Stimulated activated CD8-positive, alpha-beta memory T cell treated with anti-CD3 and anti-CD28 coated beads, Interleukin-12 subunit alpha, Interleukin-12 subunit beta, amount 100 ng/mL, for 24 hours (primary cell): ENCODE measurements around the gene DUOXA1.

Experiments
- DNase-seq: peaks from one replicate; pipeline ENCODE4 v3.0.0-alpha.2; 2020; ENCODE audit errors: extremely low read depth

Gene DUOXA1

DNA sequence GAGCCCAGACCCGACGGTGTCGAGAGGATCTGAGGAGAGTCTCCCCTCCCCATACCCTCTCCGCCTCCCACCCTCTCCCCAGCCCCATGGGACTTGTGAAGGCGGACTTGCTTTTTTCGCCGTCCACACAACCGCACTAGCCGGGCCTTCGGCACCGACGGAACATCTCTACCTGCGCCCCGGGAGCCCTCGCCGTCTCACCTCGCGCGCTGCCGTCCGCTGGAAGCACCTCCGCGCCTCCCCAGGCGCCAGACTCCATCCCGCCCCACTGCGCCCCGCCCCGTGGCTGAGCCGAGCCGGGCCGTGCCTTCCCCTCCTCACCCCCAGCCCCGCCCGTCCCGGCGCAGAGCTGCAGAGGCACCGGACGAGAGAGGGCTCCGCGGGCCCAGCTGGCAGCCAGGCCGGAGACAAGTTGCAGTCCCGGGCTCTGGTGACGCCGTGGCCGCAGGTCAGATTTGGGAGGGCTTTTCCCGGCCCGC, at the start of gene DUOXA1, which contains the start of gene DUOX1:
Gene DUOXA1 (minus strand): TSS at position 229 of the 479 bp plus-strand sequence. CDS start 6,865 bp downstream, outside the sequence.
Gene DUOX1 (plus strand): TSS at position 344 of the 479 bp plus-strand sequence. CDS start 1,973 bp downstream, outside the sequence.
- no peak for DNase-seq

GRCh38 chr15:45177285-45177684, 47.6 kb upstream of the DUOXA1 start:
- no peak for DNase-seq

- DNase-seq: no peak
These were observed 44.9 kb upstream of the DUOXA1 start for GRCh38 chr15:45174577-45174976.

DNA sequence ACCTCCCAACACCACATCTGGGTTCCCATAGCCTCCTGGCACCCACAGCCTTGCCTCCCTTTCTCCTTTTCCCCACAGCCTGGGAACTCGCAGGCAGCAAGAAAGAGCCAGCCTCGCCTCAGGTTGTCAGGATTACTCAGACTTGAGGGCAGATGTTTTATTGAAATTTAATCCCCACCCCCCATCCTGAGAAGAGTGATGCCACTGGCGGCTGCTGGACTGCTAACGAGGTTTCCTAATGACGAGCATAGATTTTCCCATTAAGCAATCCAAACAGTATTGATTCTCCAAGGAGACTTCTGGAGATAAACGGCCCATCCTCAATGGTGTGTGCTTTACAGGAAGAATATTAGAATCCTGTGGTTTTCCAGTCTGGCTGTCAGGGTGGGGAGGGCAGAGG, 44.4 kb upstream of the DUOXA1 start:
- DNase-seq: no peak

GRCh38 chr15:45171912-45172311, 42.2 kb upstream of the DUOXA1 start:
- DNase-seq: no peak

GRCh38 chr15:45169608-45170480, 40.2 kb upstream of the DUOXA1 start:
- no peak for DNase-seq

GRCh38 chr15:45168751-45169551, 39.3 kb upstream of the DUOXA1 start:
- no peak for DNase-seq

- no peak for DNase-seq
These were observed 38.6 kb upstream of the DUOXA1 start for GRCh38 chr15:45168286-45168685.

DNA sequence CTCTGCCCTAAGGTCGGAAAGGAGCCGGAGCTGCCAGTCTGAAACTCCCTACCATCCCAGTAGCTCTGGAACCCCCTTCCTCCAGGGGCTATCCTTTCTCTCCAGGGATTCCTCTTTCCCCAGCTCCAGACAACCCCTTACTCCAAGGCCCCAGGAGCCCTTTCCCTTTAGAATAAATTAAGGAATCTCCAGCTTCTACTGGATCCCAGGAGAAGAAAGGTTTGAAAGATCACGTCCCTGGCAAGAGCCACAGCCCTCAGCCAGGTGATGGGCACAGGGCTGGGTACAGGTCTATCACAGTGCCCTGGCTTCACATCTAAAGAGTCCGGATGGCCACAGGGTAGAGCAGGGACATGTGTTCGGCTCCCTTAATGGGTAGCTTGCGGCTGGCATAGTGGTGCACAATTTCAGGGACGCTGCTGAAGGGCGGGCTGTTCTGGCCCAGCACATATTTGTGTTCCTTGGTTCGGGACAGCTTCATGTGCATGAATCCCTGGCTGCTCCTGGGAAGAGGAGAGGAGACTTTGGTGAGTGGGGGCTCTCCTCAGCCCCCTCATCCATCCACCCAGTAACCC, 38.0 kb upstream of the DUOXA1 start:
- DNase-seq: no peak

GRCh38 chr15:45166834-45167630, 37.4 kb upstream of the DUOXA1 start:
- peak; percentile 72 for DNase-seq

GRCh38 chr15:45165536-45165935, 35.9 kb upstream of the DUOXA1 start:
- no peak for DNase-seq

- DNase-seq: no peak
These were observed 35.2 kb upstream of the DUOXA1 start for GRCh38 chr15:45164914-45165313.

- no peak for DNase-seq
These were observed 33.8 kb upstream of the DUOXA1 start for GRCh38 chr15:45163508-45163856.

GRCh38 chr15:45162771-45163507, 33.3 kb upstream of the DUOXA1 start:
- DNase-seq: no peak

DNA sequence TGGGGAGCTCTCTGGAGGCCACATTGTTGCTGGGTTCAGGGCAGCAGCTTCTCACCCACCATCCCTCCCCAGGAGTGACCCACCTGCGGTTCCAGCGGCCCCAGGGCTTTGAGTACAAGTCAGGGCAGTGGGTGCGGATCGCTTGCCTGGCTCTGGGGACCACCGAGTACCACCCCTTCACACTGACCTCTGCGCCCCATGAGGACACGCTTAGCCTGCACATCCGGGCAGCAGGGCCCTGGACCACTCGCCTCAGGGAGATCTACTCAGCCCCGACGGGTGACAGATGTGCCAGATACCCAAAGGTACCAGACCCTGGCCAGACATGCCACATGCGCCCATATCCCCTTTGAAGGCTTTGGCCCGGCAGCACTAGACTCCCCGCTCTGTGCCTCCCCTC, 32.0 kb upstream of the DUOXA1 start:
- no peak for DNase-seq

DNA sequence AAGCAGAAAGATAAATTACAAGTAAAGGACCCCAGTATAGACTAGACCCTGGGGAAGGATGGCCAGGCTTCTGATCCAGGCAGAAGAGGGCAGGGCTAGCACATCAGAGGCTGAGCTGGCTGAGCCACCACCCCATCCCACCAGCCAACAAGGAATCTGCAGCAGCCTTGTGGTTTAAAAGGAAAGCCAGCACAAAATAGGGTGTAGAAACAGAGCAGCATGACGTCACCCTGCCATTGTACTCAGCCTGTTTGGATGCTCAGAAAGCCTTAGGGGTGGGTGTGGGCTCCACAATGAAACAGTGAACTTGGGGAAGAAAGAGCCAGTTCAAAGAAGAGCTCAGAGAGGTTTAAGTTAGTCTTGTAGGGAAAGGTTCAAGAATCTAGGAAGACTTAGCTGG, 28.3 kb upstream of the DUOXA1 start:
- no peak for DNase-seq

- no peak for DNase-seq
These were observed 27.2 kb upstream of the DUOXA1 start for GRCh38 chr15:45156744-45157455.

GRCh38 chr15:45155739-45156138, 26.1 kb upstream of the DUOXA1 start:
- no peak for DNase-seq

GRCh38 chr15:45151998-45152828, 22.5 kb upstream of the DUOXA1 start:
- DNase-seq: no peak
